GM19239 (cell line): ENCODE data around the gene TSHZ2.
"Not testable (repeated sequence)": the region's sequence is repeated elsewhere in the genome, so short reads cannot be mapped to it uniquely, and the experiment has no call there.

Source experiments
- DNase-seq: peaks from one replicate; pipeline ENCODE4 v3.0.0; 2011; ENCODE audit warnings: low spot score; ENCODE audit not compliant: insufficient read length
- FAIRE-seq: peaks from 2 replicates; lab custom pipeline; 2011; peaks lifted over from hg19 to GRCh38; lab: Jason Lieb, UNC

TSHZ2 gene

DNA sequence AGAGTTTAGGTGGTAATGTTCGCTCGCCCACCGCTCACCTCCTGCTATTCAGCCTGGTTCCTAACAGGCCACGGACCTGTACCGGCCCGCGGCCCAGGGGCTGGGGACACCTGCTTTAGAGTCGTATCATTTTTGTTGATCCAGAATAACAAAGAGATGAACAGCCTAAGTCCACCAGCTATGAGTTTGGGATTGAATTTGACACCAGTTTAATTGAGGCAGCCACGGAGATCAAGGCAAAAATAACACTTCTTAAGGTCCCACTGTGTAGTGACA is 108.5 kb downstream of the TSHZ2 start:
- FAIRE-seq (no peak), DNase-seq (no peak)

DNA sequence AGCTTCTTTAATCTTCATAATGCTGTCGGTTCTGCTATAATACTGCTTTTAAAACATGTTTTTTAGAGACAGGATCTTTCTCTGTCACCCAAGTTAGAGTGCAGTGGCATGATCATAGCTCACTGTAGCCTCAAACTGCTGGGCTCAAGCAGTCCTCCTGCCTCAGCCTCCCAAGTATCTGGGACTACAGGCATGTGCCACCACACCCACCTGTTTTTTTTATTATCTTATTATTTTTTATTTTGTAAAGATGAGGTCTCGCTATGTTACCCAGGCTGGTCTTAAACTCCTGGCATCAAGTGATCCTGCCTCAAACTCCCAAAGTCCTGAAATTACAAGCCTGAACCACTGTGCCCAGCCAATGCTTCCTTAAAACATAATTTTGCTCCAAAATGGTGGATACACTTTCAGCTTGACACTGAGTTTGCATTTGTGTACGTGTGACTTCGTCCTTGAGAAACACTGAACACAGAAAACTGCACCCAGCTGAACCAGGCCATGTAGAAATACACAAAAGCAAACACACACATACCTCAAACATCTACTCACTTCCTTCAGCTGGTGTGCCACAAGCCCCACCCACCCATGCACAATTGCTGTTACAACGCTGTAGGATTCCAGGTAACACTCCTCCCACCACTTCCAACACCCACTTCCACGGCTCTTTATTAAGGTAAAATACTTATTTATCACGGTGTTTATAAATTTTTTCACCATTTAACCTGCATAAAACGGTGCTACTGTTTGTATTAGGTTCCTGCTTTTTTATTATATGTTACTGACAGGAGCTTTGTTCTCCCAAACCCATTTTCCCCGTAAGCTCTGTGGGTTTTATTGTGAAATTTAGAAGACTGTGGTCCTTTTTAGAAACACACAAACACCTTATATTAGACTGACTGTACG is 109.1 kb downstream of the TSHZ2 start:
- DNase-seq, result no peak
- no peak for FAIRE-seq

DNA sequence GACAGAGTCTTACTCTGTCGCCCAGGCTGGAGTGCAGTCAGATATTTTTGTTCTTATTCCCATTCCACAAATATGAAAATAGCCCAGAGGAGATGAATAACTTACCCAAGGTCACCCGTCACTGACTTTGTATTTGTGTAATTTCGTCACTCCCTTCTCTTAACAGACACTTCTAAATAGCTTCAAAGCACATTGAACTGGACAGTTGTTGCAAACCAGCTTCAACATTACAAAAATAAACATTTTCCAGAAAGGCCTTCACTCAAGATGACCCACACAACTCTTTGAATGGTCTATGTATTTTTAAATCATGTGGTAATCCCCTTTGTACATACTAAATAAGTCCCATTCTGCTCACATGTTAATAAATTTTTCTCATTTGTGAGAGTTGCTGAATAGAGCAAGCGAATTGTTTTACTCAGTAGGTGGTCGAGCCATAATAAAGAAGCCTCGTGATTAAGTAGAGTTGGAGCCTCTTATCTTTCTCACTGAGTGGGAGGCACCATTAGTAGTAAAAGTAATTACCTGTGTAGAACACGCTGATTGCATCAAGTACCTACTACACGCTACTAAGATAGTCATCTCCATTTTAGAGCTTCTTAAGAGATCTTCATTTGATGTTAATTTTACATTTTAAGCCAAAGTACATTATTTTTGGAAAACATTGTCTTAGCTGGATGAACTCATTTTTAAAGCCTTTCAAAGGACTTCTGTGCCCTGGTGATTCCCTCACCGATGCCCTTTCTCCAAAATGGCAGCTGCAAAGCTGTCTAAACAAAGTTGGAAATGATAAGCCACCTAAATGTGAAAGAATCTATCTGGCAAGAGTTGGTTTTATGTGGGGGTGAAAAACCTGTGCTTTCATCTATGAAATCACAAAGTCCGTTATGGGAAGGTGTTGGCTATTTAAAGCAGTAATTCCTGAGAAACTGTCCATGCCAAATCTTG is 110.0 kb downstream of the TSHZ2 start:
- DNase-seq (no peak), FAIRE-seq (no peak)

DNA sequence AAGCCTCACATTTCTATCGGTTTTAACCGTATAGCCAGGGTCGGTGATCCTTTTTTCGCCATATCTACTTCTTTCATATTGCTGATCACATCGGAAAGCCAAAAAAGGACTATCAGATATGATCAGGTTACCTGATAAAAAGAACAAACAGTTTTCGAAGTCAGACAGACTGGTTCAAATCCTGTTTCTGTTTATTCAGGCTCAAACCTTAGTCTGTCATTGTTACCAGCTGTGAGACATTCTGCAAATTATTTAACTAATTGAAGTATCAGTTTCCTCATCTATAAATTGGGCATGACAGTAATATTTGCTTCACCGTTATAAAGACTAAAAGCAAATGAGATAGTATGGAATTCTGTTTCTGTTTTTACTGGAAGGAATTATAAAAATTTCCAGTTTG is 111.3 kb downstream of the TSHZ2 start:
- DNase-seq (no peak), FAIRE-seq (no peak)

DNA sequence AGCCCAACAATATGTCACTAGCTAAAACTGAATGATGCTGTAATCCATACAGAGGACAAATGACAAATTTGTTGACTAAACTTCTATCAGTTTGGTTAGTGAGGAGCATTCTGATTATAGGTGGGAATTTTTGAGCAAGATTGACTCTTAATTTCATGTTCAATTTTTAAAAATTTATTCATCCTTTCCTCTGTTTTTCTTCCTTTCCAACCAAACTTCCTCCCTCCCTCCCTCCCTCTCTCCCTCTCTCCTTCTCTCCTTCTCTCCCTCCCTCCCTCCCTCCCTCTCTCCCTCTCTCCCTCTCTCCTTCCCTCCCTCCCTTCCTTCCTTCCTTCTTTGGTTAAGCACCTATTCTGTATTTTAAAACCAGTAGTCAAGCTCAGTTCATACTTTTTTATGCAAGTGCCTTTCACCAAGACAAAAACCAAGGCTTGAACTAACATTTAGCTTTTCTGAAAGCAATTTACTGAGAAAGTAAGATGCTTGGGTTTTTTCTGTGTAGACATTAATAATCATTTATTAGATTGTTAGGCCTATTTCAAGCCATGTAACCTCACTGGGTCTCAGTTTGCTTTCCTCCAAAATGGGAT is 112.3 kb downstream of the TSHZ2 start:
- no peak for DNase-seq
- FAIRE-seq, result no peak

DNA sequence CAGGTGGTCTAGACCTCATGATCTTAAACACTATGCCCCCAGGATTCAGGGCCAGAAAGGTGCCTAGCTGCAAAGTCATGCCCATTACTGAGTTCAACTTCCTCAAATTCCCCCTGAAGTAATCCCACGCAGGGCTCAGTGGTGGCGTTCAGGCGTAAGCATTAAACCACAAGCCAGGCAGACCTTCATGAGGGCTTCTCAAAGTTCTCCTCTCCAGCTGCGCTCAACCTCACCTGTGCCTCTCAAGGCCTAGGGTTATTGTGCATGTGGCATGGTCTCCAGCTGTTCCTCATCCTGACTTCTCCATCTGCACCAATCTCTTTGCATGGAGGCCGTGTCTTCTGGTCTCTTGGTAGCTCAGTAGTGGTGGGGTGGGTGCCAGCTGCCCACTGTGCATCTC is 113.6 kb downstream of the TSHZ2 start:
- DNase-seq, result no peak
- FAIRE-seq, result no peak

DNA sequence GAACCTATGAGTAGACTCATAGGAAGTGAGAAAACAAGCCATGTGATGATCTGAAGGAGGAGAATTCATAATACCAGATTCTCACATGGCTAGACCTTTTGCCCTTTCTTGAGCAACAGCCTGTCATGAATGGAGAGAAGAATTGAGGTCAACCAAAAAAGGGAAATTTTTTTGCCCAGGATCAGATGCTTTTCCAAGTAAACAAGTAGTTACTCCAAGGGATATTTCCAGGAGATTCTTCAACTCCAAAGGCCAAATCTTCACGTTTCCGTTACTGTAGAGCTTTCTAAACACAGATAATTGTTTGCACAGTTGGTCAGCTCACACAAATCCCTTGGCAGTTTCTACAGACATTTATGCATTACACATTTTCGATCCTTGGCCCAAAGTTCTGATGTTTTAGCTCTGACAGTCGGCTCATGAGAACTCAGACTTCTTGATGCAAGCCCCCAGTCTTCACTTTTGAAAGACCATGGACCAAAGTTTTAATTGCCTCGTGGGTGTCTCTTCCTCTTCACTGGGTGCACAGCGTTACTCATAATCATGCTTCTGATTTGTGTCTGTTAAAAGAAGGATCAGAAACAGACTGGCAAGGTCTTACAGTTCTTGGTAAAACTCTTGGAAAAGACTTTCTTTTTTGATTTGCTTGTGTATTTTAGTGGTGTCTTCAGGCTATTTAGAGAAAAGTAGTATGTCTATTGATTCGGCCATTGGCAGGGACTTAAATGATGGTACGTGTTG is 115.0 kb downstream of the TSHZ2 start:
- DNase-seq, result no peak
- no peak for FAIRE-seq

DNA sequence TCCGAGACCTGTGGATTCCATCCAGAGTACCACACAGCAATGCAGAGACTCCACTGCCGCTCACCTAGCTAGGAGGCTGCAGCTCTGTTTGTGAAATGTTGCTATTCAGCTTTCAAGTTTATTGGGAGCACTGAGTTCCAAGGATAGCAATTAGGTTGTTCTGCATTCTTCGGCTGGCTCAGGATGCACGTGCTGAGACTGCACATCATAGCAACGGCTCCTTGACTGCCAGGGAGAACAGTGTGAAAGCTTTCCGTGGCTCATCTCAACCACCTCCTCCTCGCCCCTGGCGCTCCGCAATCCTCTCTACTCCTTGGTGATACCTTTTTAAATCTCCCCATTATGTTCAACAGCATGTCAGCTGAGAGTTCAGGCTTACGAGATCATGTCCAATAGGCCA is 116.6 kb downstream of the TSHZ2 start:
- DNase-seq (no peak), FAIRE-seq (no peak)

DNA sequence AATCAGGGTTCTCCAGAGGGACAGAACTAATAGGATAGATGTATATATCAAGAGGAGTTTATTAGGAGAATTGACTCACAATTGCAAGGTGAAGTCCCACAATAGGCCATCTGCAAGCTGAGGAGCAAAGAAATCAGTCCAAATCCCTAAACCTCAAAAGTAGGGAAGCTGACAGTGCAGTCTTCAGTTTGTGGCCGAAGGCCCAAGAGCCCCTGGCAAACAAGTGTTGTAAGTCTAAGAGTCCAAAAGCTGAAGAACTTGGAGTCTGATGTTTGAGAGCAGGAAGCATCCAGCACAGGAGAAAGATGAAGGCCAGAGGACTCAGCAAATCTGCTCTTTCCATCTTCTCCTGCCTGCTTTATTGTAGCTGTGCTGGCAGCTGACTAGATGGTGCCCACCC is 117.7 kb downstream of the TSHZ2 start:
- not testable (repeated sequence) for DNase-seq, FAIRE-seq

DNA sequence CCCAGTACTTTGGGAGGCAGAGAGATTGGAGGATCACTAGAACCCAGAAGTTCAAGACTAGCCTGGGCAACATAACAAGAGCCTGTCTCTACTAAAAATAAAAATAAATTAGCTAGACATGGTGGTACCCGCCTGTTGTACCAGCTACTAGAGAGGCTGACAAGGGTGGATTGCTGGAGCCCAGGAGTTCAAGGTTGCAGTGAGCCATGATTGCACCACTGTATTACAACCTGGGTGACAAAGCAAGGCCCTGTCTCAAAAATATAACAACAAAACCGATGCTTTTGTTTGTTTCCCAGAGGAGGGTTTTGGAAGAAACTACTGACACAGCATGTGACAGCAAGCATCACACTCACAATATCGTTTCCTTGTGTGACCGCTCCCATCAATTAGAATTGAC is 119.6 kb downstream of the TSHZ2 start:
- no peak for DNase-seq
- no peak for FAIRE-seq

DNA sequence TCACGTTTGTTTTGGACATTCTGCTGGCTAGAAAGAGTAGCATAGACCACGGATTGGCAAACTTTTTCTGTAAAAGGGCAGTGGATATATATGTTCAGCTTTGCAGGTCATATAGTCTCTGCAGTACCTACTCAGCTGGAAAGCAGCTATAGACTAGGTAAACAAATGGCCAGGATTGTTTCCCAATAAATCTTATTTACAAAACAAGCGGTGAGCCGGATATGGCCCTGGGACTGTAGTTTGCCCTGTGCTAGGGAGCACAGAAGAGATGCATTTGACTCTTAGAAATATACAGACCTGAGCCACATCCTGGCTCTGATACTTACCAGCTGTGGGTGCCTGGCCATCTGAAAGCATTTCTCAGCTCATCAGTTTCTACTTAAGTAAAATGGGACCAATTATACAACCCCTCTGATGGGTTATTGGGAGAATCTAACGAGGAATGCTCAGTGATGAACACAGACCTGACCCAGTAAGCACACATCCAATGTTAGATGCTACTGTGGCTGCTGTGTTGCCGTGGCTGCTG is 120.7 kb downstream of the TSHZ2 start:
- DNase-seq, result no peak
- no peak for FAIRE-seq

DNA sequence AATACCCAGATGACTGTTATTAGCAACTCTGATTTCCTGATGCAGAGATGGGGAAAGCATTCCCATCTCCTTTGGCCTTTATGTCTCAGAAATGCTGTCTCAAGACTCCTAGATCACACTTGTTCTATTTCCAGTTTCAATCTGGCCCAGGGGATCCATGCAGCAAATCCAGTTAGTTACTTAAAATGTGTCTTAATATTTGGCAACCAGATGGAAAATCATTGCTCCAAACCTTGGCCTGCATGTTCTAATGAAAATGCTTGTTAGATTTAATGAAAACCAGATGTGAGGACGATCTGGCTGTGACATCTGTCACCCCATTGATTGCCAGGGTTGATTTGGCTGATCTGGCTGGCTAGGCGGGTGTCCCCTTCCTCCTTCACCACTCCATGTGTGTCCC is 125.2 kb downstream of the TSHZ2 start:
- DNase-seq (no peak), FAIRE-seq (no peak)

DNA sequence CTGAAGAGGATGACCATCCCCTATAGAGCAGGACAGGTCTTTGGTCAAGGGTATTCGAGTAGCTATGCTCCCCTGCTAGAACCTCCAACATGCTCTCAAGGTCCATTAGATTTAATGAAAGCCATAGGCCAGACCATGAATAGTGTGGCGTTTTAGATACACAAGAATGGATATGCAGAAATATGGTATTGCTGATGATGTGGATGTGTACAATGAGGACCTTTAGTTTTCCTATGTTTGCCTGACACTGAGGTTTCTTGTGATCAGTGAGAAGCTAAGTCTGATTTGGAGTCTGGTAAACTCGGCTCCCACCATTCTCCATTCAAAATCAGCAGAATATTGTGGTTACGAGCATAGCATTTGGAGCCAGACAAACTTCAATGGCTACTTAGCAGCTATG is 125.6 kb downstream of the TSHZ2 start:
- no peak for DNase-seq
- FAIRE-seq, result no peak

DNA sequence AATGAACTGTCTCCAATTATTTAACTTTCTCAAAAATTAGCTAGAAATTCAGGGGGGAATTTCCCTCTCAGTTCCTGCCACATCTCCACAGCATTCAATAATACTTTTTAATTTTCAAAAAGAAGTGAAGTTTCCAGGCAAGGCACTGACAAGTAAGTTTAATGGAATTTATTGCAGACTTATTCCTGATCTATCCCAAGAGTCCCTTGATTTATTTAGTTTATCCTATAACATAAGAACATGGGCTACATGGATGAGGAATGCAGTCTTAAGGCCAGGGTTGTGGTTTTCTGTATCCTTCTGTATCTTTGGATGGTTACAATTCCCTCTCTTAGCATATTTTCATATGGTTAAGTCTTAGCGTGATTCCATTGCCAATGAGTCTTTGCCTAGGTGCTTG is 126.5 kb downstream of the TSHZ2 start:
- FAIRE-seq (no peak), DNase-seq (no peak)

DNA sequence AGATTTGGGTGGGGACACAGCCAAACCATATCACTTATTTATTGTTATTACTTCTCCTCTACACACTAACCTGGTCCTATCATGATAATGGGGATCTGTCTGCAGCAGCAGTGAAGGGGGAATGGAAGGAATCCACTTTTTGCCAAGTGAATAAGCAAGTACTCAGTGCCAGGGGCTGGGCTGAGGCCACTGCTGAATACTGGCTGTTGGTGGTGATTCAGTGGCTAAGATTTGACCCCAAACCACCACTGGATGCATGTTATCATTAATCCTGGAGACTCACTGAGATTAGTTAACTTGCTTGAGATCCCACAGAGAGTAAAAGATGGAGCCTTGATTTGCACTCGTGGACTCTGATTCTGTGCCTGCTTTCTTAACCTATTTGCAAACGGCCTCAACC is 127.7 kb downstream of the TSHZ2 start:
- FAIRE-seq, result no peak
- no peak for DNase-seq

DNA sequence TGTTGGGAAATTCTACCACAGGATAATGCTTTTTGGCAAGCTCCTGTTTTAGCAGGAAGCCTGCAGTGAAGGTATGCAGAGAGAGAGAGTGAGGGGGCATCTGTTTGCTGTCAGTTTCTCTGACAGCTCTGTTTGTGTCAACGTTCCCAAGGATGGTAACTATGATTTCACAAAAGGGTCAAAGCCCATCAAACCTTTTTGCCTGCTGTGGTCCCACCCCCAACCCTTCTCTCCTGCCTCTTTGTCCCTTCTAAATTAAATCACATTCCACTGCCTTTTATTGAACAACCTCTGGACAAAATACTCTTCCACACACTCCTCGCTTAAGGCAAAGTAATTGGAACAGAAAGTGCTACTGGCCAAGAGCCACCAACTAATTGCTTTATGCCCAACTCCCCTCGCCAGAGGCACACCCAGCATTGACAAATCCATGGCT is 128.3 kb downstream of the TSHZ2 start:
- no peak for DNase-seq
- FAIRE-seq, result no peak

DNA sequence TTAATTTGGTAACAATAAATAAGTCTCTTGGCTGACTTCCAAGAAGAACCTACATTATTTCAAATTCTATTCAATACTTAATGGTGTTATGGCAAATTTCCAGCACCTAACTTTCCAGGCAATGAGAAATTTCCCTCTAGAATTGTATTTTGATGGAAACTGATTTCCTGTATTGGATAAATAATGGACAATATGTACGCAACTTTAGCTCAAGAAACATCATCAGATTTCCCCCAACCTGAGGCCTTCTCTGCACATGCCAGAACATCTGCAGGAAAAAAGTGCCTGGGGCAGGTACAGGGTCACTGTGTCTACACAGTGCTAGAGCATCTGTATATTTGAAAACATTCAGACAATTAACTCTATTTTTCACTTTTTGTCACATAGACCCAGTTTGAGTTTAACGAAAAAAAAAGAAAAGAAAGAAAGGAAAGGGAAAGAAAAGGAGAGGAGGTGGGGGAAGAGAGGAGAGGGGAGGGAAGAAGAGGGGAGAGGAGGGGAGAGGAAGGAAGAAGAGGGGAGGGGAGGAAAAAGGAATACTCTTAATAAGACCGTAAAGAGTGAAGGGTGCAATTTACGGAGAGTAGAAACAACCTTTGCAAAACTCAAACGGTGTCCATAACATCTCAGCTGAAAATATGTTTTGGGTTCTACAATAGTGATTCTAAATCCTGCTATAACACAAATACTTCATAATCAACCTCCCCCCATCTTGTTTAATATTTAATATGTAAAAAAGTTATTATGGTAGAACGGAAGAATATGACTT is 130.0 kb downstream of the TSHZ2 start:
- DNase-seq, result no peak
- FAIRE-seq, result no peak

DNA sequence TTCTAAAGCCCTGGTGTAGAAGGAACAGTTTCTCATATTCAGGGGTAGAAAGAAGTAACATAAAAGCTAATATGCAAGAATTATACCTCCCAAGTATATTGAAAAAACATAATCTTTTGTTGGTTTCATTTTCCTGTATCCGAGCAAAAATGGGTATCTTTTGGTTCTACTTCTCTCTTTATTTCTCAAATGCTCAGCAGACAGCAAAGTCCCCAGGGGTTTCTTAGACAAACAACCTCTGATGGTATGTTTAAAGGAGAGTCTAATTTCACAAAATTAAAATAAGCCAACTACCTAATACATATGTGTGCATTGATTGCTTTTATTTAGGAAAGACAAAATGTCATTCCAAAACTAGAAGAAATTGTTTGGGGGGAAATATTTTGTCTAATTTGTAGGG is 131.0 kb downstream of the TSHZ2 start:
- no peak for FAIRE-seq

DNA sequence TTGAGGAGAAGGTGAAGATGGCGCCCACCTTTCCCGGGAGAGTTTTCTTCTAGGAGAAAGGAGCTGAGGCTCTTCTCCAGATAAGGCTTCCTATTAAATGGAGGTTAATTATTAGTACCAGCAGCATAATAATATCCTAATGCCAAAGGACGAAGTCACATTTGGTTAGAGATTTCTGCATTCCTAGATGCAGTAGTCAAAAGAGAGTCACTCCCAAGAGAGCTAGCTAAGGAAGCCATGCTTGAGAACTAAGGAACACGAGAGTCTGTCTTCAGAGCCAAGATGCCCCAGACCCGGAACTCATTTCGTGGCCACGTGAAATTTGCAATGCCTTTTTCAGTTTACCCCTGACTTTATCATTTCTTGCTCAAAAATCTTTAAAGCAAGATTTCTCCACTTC is 132.7 kb downstream of the TSHZ2 start:
- FAIRE-seq (no peak), DNase-seq (no peak)

More for the DNA sequence above, 131.0 kb downstream of the TSHZ2 start:
- DNase-seq, result no peak
